ENCODE data around the gene ANO5. TPM values are rescaled to one million over a fixed set of nuclear protein-coding genes. Genes with fewer than 3 reads are reported as not detected.

Gene ANO5
- total and polyA plus RNA-seq, 2 of the 8 experiments (the other 6 are each of a cell fraction or from before 2014, with no cell fraction given) = 2.6 to 5.0 TPM

DNA sequence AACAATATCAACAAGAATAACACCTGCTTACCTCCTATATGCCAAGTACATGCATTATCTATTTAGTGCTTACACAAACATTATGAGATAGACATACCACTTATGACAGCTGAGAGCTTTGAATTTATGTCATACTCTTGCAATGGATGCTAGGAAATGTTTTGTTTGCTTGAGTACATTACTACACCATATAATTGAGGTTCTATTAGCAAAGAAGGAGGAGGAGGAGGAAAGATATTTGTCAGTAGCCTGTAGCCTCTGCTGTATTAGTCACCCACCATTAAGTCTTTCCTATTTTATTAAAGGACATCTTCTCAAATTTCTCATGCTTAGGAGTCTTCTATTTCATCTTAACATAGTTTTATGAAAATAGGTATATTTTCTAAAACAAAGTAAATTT, 6.4 kb downstream of the ANO5 start:
- no peak overlapping the region for H4K91ac ChIP-seq (replicated peaks; ENCODE audit: insufficient read length, low read length)
- H2BK15ac ChIP-seq (ENCODE audit: low read length) = no peak overlapping the region

More for the DNA sequence above, 6.4 kb downstream of the ANO5 start:
- Histone ChIP-seq H3K23ac (ENCODE audit: insufficient read length) (no peak overlapping the region), H4K5ac (ENCODE audit: insufficient read length, low read depth, low read length) (no peak overlapping the region), H2BK20ac (ENCODE audit: low read length) (no peak overlapping the region), H2AFZ (ENCODE audit: low read length) (no peak overlapping the region), H3K36me3 (ENCODE audit: control insufficient read depth in 2 of 4, insufficient read depth in 4 of 4, low read length in 3 of 4) (no peaks in the 10 kb centered on the region; a peak in 1 of 8 replicates), H3K4ac (replicated peaks; ENCODE audit: insufficient read length, low read depth, low read length) (no peak overlapping the region), H2BK12ac (ENCODE audit: low read depth, low read length) (no peak overlapping the region), H2BK5ac (ENCODE audit: low read depth, low read length) (no peak overlapping the region), H4K20me1 (replicated peaks in 1 of 2; ENCODE audit: control insufficient read depth in 1 of 2, insufficient read depth in 2 of 2, low read length in 2 of 2) (peaks cover 3 to 5% of the 10 kb centered on the region in 2 experiments), H4K8ac (ENCODE audit: extremely low read depth, insufficient read depth, low read length) (no peak overlapping the region), H3K4me3 (ENCODE audit: extremely low read depth in 1 of 4, insufficient read depth in 2 of 4, low read depth in 3 of 4, low read length in 4 of 4) (no peak overlapping the region), H3K9me3 (ENCODE audit: insufficient read depth in 2 of 2, low read depth in 1 of 2, low read length in 1 of 2) (no peaks in the 10 kb centered on the region), H3K79me1 (ENCODE audit: low read depth, low read length) (peaks cover 4% of the 10 kb centered on the region; the same call in 1 of the 2 replicates), H3K79me2 (ENCODE audit: control insufficient read depth in 1 of 2, insufficient read depth in 2 of 2, low read length in 2 of 2) (peaks cover 0 to 49% of the 10 kb centered on the region in 2 experiments; a peak in 2 of 4 replicates), H2AK5ac (ENCODE audit: low read depth, low read length) (no peak overlapping the region), H3K14ac (ENCODE audit: insufficient read length) (no peak overlapping the region), H3K4me2 (ENCODE audit: insufficient read depth in 1 of 2, low read depth in 2 of 2, low read length in 2 of 2) (no peak overlapping the region), H3K9ac (replicated peaks in 1 of 4; ENCODE audit: extremely low read depth in 1 of 4, low read depth in 3 of 4, low read length in 3 of 4) (no peak overlapping the region), H3K27ac (ENCODE audit: low read depth, low read length) (no peak overlapping the region), H3K56ac (replicated peaks; ENCODE audit: insufficient read length, low read depth, low read length) (no peak overlapping the region), H3K4me1 (replicated peaks in 1 of 4; ENCODE audit: control insufficient read depth in 3 of 4, insufficient read depth in 4 of 4, low read length in 3 of 4) (peaks cover 0 to 4% (median 1%) of the 10 kb centered on the region in 4 experiments; a peak in 2 of 7 replicates), H3K18ac (ENCODE audit: extremely low read depth, low read length) (no peak overlapping the region), H2BK120ac (replicated peaks; ENCODE audit: low read depth, low read length) (no peak overlapping the region), H3K27me3 (replicated peaks in 1 of 4; ENCODE audit: control insufficient read depth in 3 of 4, extremely low read depth in 1 of 4, insufficient read depth in 3 of 4, low read length in 3 of 4) (no peaks in the 10 kb centered on the region), H3K23me2 (ENCODE audit: low read depth, low read length) (no peaks in the 10 kb centered on the region)
- ChIA-PET CTCF (ENCODE audit: partially characterized antibody) (no interaction called here), POLR2A (ENCODE audit: partially characterized antibody) (no interaction called here)
- DNase-seq (ENCODE audit: low read depth in 1 of 2, low spot score in 2 of 2) (no peak), FAIRE-seq (no peak)
- TF ChIP-seq, protein P1, sequence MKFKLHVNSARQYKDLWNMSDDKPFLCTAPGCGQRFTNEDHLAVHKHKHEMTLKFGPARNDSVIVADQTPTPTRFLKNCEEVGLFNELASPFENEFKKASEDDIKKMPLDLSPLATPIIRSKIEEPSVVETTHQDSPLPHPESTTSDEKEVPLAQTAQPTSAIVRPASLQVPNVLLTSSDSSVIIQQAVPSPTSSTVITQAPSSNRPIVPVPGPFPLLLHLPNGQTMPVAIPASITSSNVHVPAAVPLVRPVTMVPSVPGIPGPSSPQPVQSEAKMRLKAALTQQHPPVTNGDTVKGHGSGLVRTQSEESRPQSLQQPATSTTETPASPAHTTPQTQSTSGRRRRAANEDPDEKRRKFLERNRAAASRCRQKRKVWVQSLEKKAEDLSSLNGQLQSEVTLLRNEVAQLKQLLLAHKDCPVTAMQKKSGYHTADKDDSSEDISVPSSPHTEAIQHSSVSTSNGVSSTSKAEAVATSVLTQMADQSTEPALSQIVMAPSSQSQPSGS (IDR thresholded peaks at IDR 0.05; ENCODE audit: low read length) = no peak
- TF ChIP-seq JUN (IDR thresholded peaks at IDR 0.05; ENCODE audit: low read depth, low read length) (no peak), SIN3A (conservative IDR thresholded peaks at IDR 0.05 in 1 of 2, IDR thresholded peaks at IDR 0.05 in 1 of 2; ENCODE audit: low read depth in 1 of 2, low read length in 2 of 2) (no peak), TAF1 (IDR thresholded peaks at IDR 0.05; ENCODE audit: low read depth, low read length) (no peak)
- TF ChIP-seq, protein P2, sequence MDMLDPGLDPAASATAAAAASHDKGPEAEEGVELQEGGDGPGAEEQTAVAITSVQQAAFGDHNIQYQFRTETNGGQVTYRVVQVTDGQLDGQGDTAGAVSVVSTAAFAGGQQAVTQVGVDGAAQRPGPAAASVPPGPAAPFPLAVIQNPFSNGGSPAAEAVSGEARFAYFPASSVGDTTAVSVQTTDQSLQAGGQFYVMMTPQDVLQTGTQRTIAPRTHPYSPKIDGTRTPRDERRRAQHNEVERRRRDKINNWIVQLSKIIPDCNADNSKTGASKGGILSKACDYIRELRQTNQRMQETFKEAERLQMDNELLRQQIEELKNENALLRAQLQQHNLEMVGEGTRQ (IDR thresholded peaks at IDR 0.05; ENCODE audit: low read length) = no peak

Measured in H1 (cell line).